ENCODE measurements around the gene TTLL4.

- TF ChIP-seq CTCF (IDR thresholded peaks at IDR 0.05 in 4 of 5, conservative IDR thresholded peaks at IDR 0.05 in 1 of 5) (no peak), POLR2A (IDR thresholded peaks at IDR 0.05) (no peak)
These were observed 48.3 kb upstream of the TTLL4 start for GRCh38 chr2:218662377-218662776.

All from gastrocnemius medialis (tissue), 4 donors.